Neural progenitor cell (in vitro differentiated cells): ENCODE measurements around the gene KCNJ16. TPM values are rescaled to one million over a fixed set of nuclear protein-coding genes. Genes with fewer than 3 reads are reported as not detected.
A peak's percentile ranks its signal among the peaks of the same experiment; 100 is the strongest.

Source experiments
- DNase-seq: peaks from one replicate; pipeline ENCODE4 v3.0.0-alpha.2; 2016; ENCODE audit warnings: low spot score
- H2AFZ ChIP-seq: fragments of 200-600 bp; sonication (generic); replicated peaks from 2 replicates; pipeline ENCODE4 v1.6.1; 2016; ENCODE audit warnings: antibody characterized with exemption
- H3F3A ChIP-seq: fragments of 200-600 bp; sonication (generic); 2 replicates; pipeline ENCODE4 v1.6.1; 2016; ENCODE audit warnings: antibody characterized with exemption, low read depth
- H3K27ac ChIP-seq: fragments of 200-600 bp; sonication (generic); 2 replicates; pipeline ENCODE4 v1.5.1; 2016; ENCODE audit warnings: mild to moderate bottlenecking
- H3K27me3 ChIP-seq: fragments of 200-600 bp; sonication (generic); 2 replicates; pipeline ENCODE4 v1.6.1; 2016; ENCODE audit warnings: mild to moderate bottlenecking, moderate library complexity
- H3K36me3 ChIP-seq: fragments of 200-600 bp; sonication (generic); 2 replicates; pipeline ENCODE4 v1.5.1; 2016
- H3K4me1 ChIP-seq: fragments of 200-600 bp; sonication (generic); 2 replicates; pipeline ENCODE4 v1.6.1; 2016; ENCODE audit warnings: mixed run types
- H3K4me2 ChIP-seq: fragments of 200-600 bp; sonication (generic); 2 replicates; pipeline ENCODE4 v1.6.1; 2016
- H3K4me3 ChIP-seq: fragments of 200-600 bp; sonication (generic); 2 replicates; pipeline ENCODE4 v1.5.1; 2016
- H3K79me2 ChIP-seq: fragments of 200-600 bp; sonication (generic); 2 replicates; pipeline ENCODE4 v1.6.1; 2016; ENCODE audit warnings: low read depth
- H3K9ac ChIP-seq: fragments of 200-600 bp; sonication (generic); 2 replicates; pipeline ENCODE4 v1.6.1; 2016
- H3K9me3 ChIP-seq: fragments of 200-600 bp; sonication (generic); 2 replicates; pipeline ENCODE4 v1.5.1; 2016; ENCODE audit warnings: low read depth
- H4K20me1 ChIP-seq: fragments of 200-600 bp; sonication (generic); 2 replicates; pipeline ENCODE4 v1.6.1; 2016; ENCODE audit warnings: low read depth
- H3K27ac Mint-ChIP-seq: 3 replicates; pipeline ENCODE4 v1.8.0; 2021; ENCODE audit warnings: mixed read lengths
- H3K27me3 Mint-ChIP-seq: 2 replicates; pipeline ENCODE4 v1.8.0; 2022; ENCODE audit warnings: low read depth, mild to moderate bottlenecking, inconsistent platforms, moderate library complexity, mixed read lengths; ENCODE audit not compliant: insufficient read depth
- H3K36me3 Mint-ChIP-seq: 3 replicates; pipeline ENCODE4 v1.8.0; 2021; ENCODE audit warnings: mixed read lengths
- H3K4me1 Mint-ChIP-seq: 3 replicates; pipeline ENCODE4 v1.8.0; 2021; ENCODE audit warnings: mixed read lengths
- H3K4me3 Mint-ChIP-seq: 3 replicates; pipeline ENCODE4 v1.8.0; 2021; ENCODE audit warnings: mild to moderate bottlenecking, moderate library complexity, mixed read lengths
- H3K9me3 Mint-ChIP-seq: 3 replicates; pipeline ENCODE4 v1.8.0; 2020; ENCODE audit warnings: mixed read lengths
- EZH2 ChIP-seq: fragments of 200-600 bp; sonication (generic); IDR thresholded peaks from 2 replicates; pipeline ENCODE4 v1.6.1; 2017; ENCODE audit warnings: antibody characterized with exemption, mild to moderate bottlenecking, moderate library complexity
- EZH2phosphoT487 ChIP-seq: fragments of 200-600 bp; sonication (generic); IDR thresholded peaks from 2 replicates; pipeline ENCODE4 v1.6.1; 2017; ENCODE audit warnings: antibody characterized with exemption
- total RNA-seq: library from RNA; depleted of rRNA; stranded (reverse); fragments of >200 nt; gene quantifications from 2 replicates; pipeline ENCODE4 v1.2.3, GENCODE V29; 2015; ENCODE audit warnings: low replicate concordance
- TF ChIP-seq, protein P1 (sequence below): fragments of 200-600 bp; sonication (generic); IDR thresholded peaks from 2 replicates; pipeline ENCODE4 v1.5.1; 2017; ENCODE audit warnings: antibody characterized with exemption, mild to moderate bottlenecking

KCNJ16 gene
- total RNA-seq, 1 donor from 2014 or later, result not detected

DNA sequence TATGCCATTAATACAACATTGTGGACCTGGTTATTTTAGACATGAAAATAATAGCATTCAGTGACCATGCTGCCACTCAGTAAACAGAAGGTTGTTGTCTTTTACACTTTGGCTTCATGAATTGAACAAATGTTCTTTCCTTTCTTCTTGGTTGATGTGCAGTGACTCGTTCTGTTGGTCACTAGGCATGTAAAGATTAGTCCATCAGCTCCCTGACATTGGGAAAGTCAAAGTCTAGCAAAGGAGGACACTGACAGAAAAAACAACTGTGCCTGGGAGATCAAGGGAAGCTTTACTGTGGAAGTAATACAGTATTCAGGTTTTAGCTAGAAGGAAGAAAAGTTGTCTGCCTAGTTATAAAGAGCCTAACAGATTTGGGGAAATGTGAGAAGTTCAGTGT is 6.9 kb downstream of the KCNJ16 start:
- no peak overlapping the region for H3K4me2 ChIP-seq
- H3K36me3 Mint-ChIP-seq, result no peaks in the 10 kb centered on the region

DNA sequence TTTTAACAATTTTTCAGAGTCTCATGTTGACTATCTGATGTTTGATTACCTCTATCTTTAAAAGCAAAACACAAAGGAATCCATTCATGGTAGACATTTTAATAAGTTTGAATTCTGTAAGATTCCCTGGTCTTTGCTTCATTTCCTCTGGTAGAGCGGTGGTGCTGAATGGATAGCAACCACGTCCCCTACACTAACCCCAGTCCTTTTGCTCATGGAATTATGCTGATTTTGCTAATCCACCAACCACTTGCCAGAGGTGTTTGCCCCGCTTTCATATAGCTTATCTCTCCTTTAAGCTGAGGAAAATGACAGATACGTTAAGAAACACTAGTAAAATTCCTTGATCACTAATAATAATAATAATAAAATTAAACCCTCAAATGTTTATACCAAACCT is 9.5 kb downstream of the KCNJ16 start:
- peaks cover 2% of the 10 kb centered on the region for H3K4me1 Mint-ChIP-seq
- DNase-seq, result peak; percentile 13
- H3K4me2 ChIP-seq, result no peak overlapping the region

More for the DNA sequence above, 6.9 kb downstream of the KCNJ16 start:
- Mint-ChIP-seq H3K27ac (no peak overlapping the region), H3K4me3 (no peak overlapping the region), H3K27me3 (no peaks in the 10 kb centered on the region), H3K4me1 (no peaks in the 10 kb centered on the region), H3K9me3 (no peaks in the 10 kb centered on the region)
- H3F3A ChIP-seq, result no peaks in the 10 kb centered on the region
- H3K27ac ChIP-seq, result no peak overlapping the region
- no peak overlapping the region for H3K4me3 ChIP-seq
- H2AFZ ChIP-seq, result no peak overlapping the region
- no peak for DNase-seq
- TF ChIP-seq EZH2 (no peak), EZH2phosphoT487 (no peak)
- TF ChIP-seq, protein P1, sequence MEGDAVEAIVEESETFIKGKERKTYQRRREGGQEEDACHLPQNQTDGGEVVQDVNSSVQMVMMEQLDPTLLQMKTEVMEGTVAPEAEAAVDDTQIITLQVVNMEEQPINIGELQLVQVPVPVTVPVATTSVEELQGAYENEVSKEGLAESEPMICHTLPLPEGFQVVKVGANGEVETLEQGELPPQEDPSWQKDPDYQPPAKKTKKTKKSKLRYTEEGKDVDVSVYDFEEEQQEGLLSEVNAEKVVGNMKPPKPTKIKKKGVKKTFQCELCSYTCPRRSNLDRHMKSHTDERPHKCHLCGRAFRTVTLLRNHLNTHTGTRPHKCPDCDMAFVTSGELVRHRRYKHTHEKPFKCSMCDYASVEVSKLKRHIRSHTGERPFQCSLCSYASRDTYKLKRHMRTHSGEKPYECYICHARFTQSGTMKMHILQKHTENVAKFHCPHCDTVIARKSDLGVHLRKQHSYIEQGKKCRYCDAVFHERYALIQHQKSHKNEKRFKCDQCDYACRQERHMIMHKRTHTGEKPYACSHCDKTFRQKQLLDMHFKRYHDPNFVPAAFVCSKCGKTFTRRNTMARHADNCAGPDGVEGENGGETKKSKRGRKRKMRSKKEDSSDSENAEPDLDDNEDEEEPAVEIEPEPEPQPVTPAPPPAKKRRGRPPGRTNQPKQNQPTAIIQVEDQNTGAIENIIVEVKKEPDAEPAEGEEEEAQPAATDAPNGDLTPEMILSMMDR, result no peak
- no peaks in the 10 kb centered on the region for H3K27me3 ChIP-seq
- no peaks in the 10 kb centered on the region for H3K4me1 ChIP-seq
- H3K9me3 ChIP-seq, result no peaks in the 10 kb centered on the region
- H3K36me3 ChIP-seq, result no peaks in the 10 kb centered on the region
- H4K20me1 ChIP-seq, result no peaks in the 10 kb centered on the region
- no peak overlapping the region for H3K9ac ChIP-seq
- H3K79me2 ChIP-seq, result no peaks in the 10 kb centered on the region

DNA sequence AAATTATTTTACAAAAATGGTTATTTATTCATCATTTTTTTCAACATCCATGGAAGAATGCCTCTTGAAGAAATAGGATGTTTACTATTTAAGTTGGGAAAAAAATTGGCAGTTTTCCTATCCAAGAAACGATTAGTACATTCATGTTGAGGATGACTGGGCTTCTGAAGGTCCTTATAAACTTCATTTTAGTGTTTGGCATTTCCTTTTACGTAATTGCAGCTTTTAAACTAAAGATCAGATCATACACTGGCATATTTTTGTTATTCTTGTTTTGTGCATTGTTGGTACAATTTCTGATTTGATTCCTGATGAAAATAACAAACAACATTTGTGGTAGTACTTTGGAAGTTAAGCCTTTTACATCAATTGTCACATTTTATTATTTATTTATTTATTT is 11.5 kb downstream of the KCNJ16 start:
- no peaks in the 10 kb centered on the region for H3K9me3 ChIP-seq
- Mint-ChIP-seq H3K27me3 (no peaks in the 10 kb centered on the region), H3K9me3 (no peaks in the 10 kb centered on the region), H3K4me3 (no peak overlapping the region), H3K27ac (no peak overlapping the region), H3K36me3 (no peaks in the 10 kb centered on the region), H3K4me1 (peaks cover 12% of the 10 kb centered on the region)
- H3K4me1 ChIP-seq, result no peaks in the 10 kb centered on the region
- H3K27ac ChIP-seq, result no peak overlapping the region
- no peak overlapping the region for H2AFZ ChIP-seq
- H4K20me1 ChIP-seq, result no peaks in the 10 kb centered on the region
- no peaks in the 10 kb centered on the region for H3K36me3 ChIP-seq
- TF ChIP-seq, protein P1, result no peak
- TF ChIP-seq EZH2phosphoT487, result no peak
- no peak for TF ChIP-seq EZH2
- no peak for DNase-seq
- no peaks in the 10 kb centered on the region for H3F3A ChIP-seq
- no peak overlapping the region for H3K4me3 ChIP-seq
- no peak overlapping the region for H3K9ac ChIP-seq
- no peaks in the 10 kb centered on the region for H3K79me2 ChIP-seq
- no peaks in the 10 kb centered on the region for H3K27me3 ChIP-seq
- no peak overlapping the region for H3K4me2 ChIP-seq

More for the DNA sequence above, 9.5 kb downstream of the KCNJ16 start:
- Histone ChIP-seq H3K4me1 (no peaks in the 10 kb centered on the region), H3K36me3 (no peaks in the 10 kb centered on the region), H2AFZ (no peak overlapping the region), H3K27me3 (no peaks in the 10 kb centered on the region), H4K20me1 (no peaks in the 10 kb centered on the region), H3K9me3 (no peaks in the 10 kb centered on the region), H3K4me3 (no peak overlapping the region), H3K27ac (no peak overlapping the region), H3K9ac (no peak overlapping the region), H3K79me2 (no peaks in the 10 kb centered on the region), H3F3A (no peaks in the 10 kb centered on the region)
- no peaks in the 10 kb centered on the region for H3K36me3 Mint-ChIP-seq
- H3K9me3 Mint-ChIP-seq, result no peaks in the 10 kb centered on the region
- H3K27me3 Mint-ChIP-seq, result no peaks in the 10 kb centered on the region
- no peak overlapping the region for H3K27ac Mint-ChIP-seq
- TF ChIP-seq EZH2phosphoT487 (no peak), EZH2 (no peak)
- TF ChIP-seq, protein P1, result no peak
- H3K4me3 Mint-ChIP-seq, result no peak overlapping the region
